HepG2 (cell line): Measurements from ENCODE around the gene GLRA1. TPM values are rescaled to one million over a fixed set of nuclear protein-coding genes. Genes with fewer than 3 reads are reported as not detected.

ENCODE experiments used
- ATAC-seq: fragments of 200-7000 bp; cut with Tn5 transposase; 3 replicates; pipeline ENCODE4 v1.9.1; 2020; ENCODE audit warnings: mild to moderate bottlenecking, moderate library complexity
- BruUV-seq: library from RNA; stranded (reverse); fragments of 400-500 nt; replicated peaks from 2 replicates; lab custom pipeline; 2021; lab: Mats Ljungman, UMichigan
- CTCF ChIA-PET: fragments of 300-600 bp; formaldehyde crosslinking; extraction: SDS; loops from one replicate; lab custom pipeline; 2021; ENCODE audit warnings: low total read pairs, inconsistent platforms, low intra/inter-chr PET ratio; lab: Yijun Ruan, JAX
- POLR2A ChIA-PET: fragments of 350-600 bp; sonication (Branson Sonifier 250); formaldehyde crosslinking; loops from one replicate; lab custom pipeline; 2020; ENCODE audit warnings: antibody characterized with exemption, inconsistent platforms; lab: Yijun Ruan, JAX
- DNase-seq: peaks from one replicate; pipeline ENCODE4 v3.0.0-alpha.2; 2015; ENCODE audit warnings: low spot score
- FAIRE-seq: peaks from 3 replicates; lab custom pipeline; 2011; peaks lifted over from hg19 to GRCh38; lab: Jason Lieb, UNC
- H2AFZ ChIP-seq: one replicate; pipeline ENCODE4 v1.6.1; 2011; ENCODE audit warnings: low read length, inconsistent platforms
- H3K27ac ChIP-seq: fragments of 300-600 bp; 3 replicates; pipeline ENCODE4 v1.8.0; 2011; ENCODE audit warnings: mixed run types, mild to moderate bottlenecking, mixed read lengths, low read length, inconsistent platforms; ENCODE audit not compliant: insufficient read depth; ENCODE audit errors: extremely low read length
- H3K27me3 ChIP-seq, 2 experiments: fragments of 200-600 bp in 1 of 2; 2 replicates in 1 of 2; 3 replicates in 1 of 2; pipeline versions ENCODE4 v1.6.0 to v1.8.0; 2011; ENCODE audit warnings: low read length in 2 of 2, mild to moderate bottlenecking in 2 of 2, moderate library complexity in 2 of 2, inconsistent platforms in 1 of 2; ENCODE audit not compliant: insufficient read depth in 2 of 2, control insufficient read depth in 1 of 2
- H3K36me3 ChIP-seq, 2 experiments: fragments of 200-600 bp in 1 of 2; replicated peaks in 1 of 2; 2 replicates in 1 of 2; 3 replicates in 1 of 2; pipeline versions ENCODE4 v1.5.1 to v1.8.0; 2011; ENCODE audit warnings: low read length in 2 of 2, inconsistent platforms in 1 of 2; ENCODE audit not compliant: insufficient read depth in 2 of 2, control insufficient read depth in 1 of 2
- H3K4me1 ChIP-seq: 2 replicates; pipeline ENCODE4 v1.5.1; 2012; ENCODE audit warnings: low read length, inconsistent platforms; ENCODE audit not compliant: insufficient read depth
- H3K4me2 ChIP-seq: 2 replicates; pipeline ENCODE4 v1.6.0; 2011; ENCODE audit warnings: low read depth, low read length, inconsistent platforms
- H3K4me3 ChIP-seq, 3 experiments: fragments of 200-600 bp in 1 of 3; sonication (generic), shearing (Covaris generic) in 1 of 3; replicated peaks in 1 of 3; 2 replicates each; pipeline ENCODE4 v1.5.1; 2011 to 2016; ENCODE audit warnings: low read length in 3 of 3, inconsistent platforms in 2 of 3, low read depth in 2 of 3, mild to moderate bottlenecking in 2 of 3, control low read depth in 1 of 3, mixed read lengths in 1 of 3; ENCODE audit not compliant: insufficient read depth in 1 of 3
- H3K79me2 ChIP-seq: one replicate; pipeline ENCODE4 v1.6.1; 2011; ENCODE audit warnings: low read length, inconsistent platforms; ENCODE audit not compliant: insufficient read depth
- H3K9ac ChIP-seq: 2 replicates; pipeline ENCODE4 v1.6.0; 2011; ENCODE audit warnings: mild to moderate bottlenecking, low read depth, low read length, inconsistent platforms; ENCODE audit not compliant: insufficient read depth
- H3K9me3 ChIP-seq: 2 replicates; pipeline ENCODE4 v1.5.1; 2012; ENCODE audit warnings: mild to moderate bottlenecking, low read length
- H4K20me1 ChIP-seq: 2 replicates; pipeline ENCODE4 v1.6.0; 2011; ENCODE audit warnings: inconsistent platforms, mild to moderate bottlenecking, low read length, moderate library complexity; ENCODE audit not compliant: insufficient read depth
- CBX1 ChIP-seq: IDR thresholded peaks from one replicate; pipeline ENCODE4 v1.6.1; 2016; ENCODE audit warnings: antibody characterized with exemption, low read depth
- ETV5 ChIP-seq: IDR thresholded peaks from 2 replicates; pipeline ENCODE4 v1.6.1; 2018; ENCODE audit warnings: missing biosample characterization, missing genetic modification reagents, inconsistent platforms, borderline replicate concordance
- JUND ChIP-seq: sonication (generic); formaldehyde crosslinking; IDR thresholded peaks from 2 replicates; pipeline ENCODE4 v1.8.0; 2022; ENCODE audit warnings: mild to moderate bottlenecking, missing genetic modification reagents
- KLF16 ChIP-seq, 2 experiments: sonication (generic) in 1 of 2; formaldehyde crosslinking in 1 of 2; IDR thresholded peaks; 2 replicates each; pipeline versions ENCODE4 v1.6.1 to v1.8.0; 2016 to 2023; ENCODE audit warnings: missing genetic modification reagents in 2 of 2, missing compliant biosample characterization in 1 of 2
- MAZ ChIP-seq, 2 experiments: sonication (generic) in 1 of 2; formaldehyde crosslinking in 1 of 2; IDR thresholded peaks; 2 replicates each; pipeline versions ENCODE4 v1.5.0 to v1.6.1; 2012 to 2020; ENCODE audit warnings: low read depth in 2 of 2, mild to moderate bottlenecking in 2 of 2, borderline replicate concordance in 1 of 2, improper control_type of control experiment in 1 of 2, low read length in 1 of 2, missing genetic modification reagents in 1 of 2, moderate library complexity in 1 of 2
- PRDM4 ChIP-seq: sonication (generic); formaldehyde crosslinking; IDR thresholded peaks from 2 replicates; pipeline ENCODE4 v1.9.0; 2021; ENCODE audit warnings: missing genetic modification reagents, borderline replicate concordance
- RFX1 ChIP-seq: fragments of 450-650 bp; IDR thresholded peaks from 2 replicates; pipeline ENCODE4 v1.6.1; 2017
- ZNF33A ChIP-seq: sonication (generic); formaldehyde crosslinking; IDR thresholded peaks from 2 replicates; pipeline ENCODE4 v1.5.1; 2020; ENCODE audit warnings: missing genetic modification reagents, mild to moderate bottlenecking, moderate library complexity, borderline replicate concordance
- ZNF678 ChIP-seq: sonication (generic); formaldehyde crosslinking; IDR thresholded peaks from 2 replicates; pipeline ENCODE4 v1.4.0; 2020; ENCODE audit warnings: mild to moderate bottlenecking, missing genetic modification reagents
- ZSCAN21 ChIP-seq: sonication (generic); formaldehyde crosslinking; IDR thresholded peaks from 2 replicates; pipeline ENCODE4 v1.8.0; 2022; ENCODE audit warnings: mild to moderate bottlenecking, missing genetic modification reagents, moderate library complexity, borderline replicate concordance
- ZSCAN29 ChIP-seq: sonication (generic); formaldehyde crosslinking; conservative IDR thresholded peaks from 2 replicates; pipeline ENCODE4 v1.4.0; 2020; ENCODE audit warnings: mild to moderate bottlenecking, missing genetic modification reagents
- WGBS: methylation state at CpG from one replicate; pipeline ENCODE4 v1.1.6; 2017; ENCODE audit warnings: low lambda C conversion rate; 5-methylcytosine and 5-hydroxymethylcytosine counted together
- in situ Hi-C: cut with HindIII; loops from 2 replicates; pipeline ENCODE4 v1.10.0; 2017; ENCODE audit warnings: low pct_unique_long_range_greater_than_20kb; ENCODE audit not compliant: extremely low pct_ligation_motif_present
- intact Hi-C: fragments of 100-400 bp; cut with micrococcal nuclease; formaldehyde crosslinking; loops from one replicate; pipeline ENCODE4 v1.10.0; 2022; ENCODE audit not compliant: unreplicated experiment
- polyA plus RNA-seq, 8 experiments: library from polyadenylated mRNA; depleted of rRNA in 3 of 8; stranded (reverse) in 7 of 8; unstranded in 1 of 8; fragments of >200 nt; fragmentation: Illumina TruSeq in 4 of 8; extraction: Trizol in 4 of 8; gene quantifications; 2 replicates each; pipeline versions ENCODE4 v1.2.1 to v1.2.3, GENCODE V29; 2011 to 2016; ENCODE audit warnings: low read depth in 4 of 8, missing spikeins in 1 of 8, mixed read lengths in 1 of 8; ENCODE audit not compliant: insufficient read depth in 1 of 8
- total RNA-seq, 5 experiments: library from RNA; depleted of rRNA; stranded (reverse); fragments of >200 nt; fragmentation: Illumina TruSeq; extraction: Trizol; gene quantifications; 2 replicates each; pipeline ENCODE4 v1.2.3, GENCODE V29; 2016; ENCODE audit warnings: low read depth in 1 of 5
- TF ChIP-seq, protein P1 (sequence below): sonication (generic); formaldehyde crosslinking; IDR thresholded peaks from 2 replicates; pipeline ENCODE4 v1.4.0; 2020; ENCODE audit warnings: missing genetic modification reagents
- TF ChIP-seq, protein P2 (sequence below): sonication (generic); formaldehyde crosslinking; IDR thresholded peaks from 2 replicates; pipeline ENCODE4 v1.5.1; 2020; ENCODE audit warnings: mild to moderate bottlenecking, missing genetic modification reagents, moderate library complexity

GLRA1 gene
- total and polyA plus RNA-seq, 2 of the 13 experiments (the other 11 are each of a cell fraction or from before 2014, with no cell fraction given) = not detected

DNA sequence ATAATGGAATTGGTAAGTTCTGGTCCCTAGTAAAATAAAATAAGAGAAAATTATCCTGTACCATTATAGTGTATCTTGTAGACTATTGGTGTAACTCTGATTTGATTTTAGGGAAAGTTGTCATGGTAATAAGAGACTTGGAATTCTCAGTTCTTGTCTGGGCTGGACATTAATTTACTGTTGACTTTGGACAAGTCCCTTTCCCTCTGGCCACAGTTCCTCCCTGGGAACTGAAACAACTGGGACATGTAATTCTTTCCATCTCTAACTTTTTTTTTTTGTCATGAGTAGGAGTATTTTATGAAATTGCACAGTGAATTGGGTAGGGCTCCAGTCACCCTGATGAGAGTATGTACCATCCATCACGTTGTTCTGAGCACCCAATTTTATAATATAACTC lies 15.0 kb downstream of the GLRA1 start:
- Histone ChIP-seq H3K4me1 (no peaks in the 10 kb centered on the region), H3K79me2 (no peaks in the 10 kb centered on the region), H3K9ac (no peak overlapping the region), H3K27ac (no peak overlapping the region), H4K20me1 (no peaks in the 10 kb centered on the region), H3K4me2 (no peak overlapping the region), H2AFZ (no peak overlapping the region), H3K9me3 (no peaks in the 10 kb centered on the region), H3K27me3 (no peaks in the 10 kb centered on the region), H3K36me3 (no peaks in the 10 kb centered on the region), H3K4me3 (no peak overlapping the region)
- DNase-seq (no peak), ATAC-seq (no peak), FAIRE-seq (no peak)
- in situ Hi-C loops (no loop called here), intact Hi-C loops (no loop called here)
- WGBS = 0% methylated on average over 1 of the region's 1 CpG
- ChIA-PET CTCF (no interaction called here), POLR2A (no interaction called here)
- TF ChIP-seq ETV5 (CRISPR knock-in tag) = no peak
- BruUV-seq = no TSS peak

DNA sequence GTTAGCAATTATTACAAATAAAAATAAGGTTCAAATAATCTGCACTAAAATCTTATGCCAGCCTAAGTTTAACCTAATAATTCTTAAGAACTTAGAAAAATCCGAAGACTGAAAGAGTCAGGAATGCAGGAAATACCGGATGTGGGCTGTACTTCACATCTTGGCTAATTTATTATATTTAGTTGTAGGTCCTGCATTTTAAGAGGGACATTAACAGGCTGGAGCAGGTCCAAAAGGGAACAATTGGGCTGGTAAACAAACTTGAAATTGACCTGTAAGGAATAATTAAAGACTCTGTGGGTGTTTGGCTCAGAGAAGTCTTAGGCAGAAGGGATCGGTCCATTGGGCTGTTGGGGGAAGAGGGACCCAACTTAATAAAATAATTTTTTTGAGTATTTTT lies 18.4 kb downstream of the GLRA1 start:
- POLR2A ChIA-PET = no interaction called here
- H3K4me3 ChIP-seq = no peak overlapping the region
- intact Hi-C loops = no loop called here
- no peak overlapping the region for H3K9ac ChIP-seq
- 32% methylated on average over 3 of the region's 3 CpGs for WGBS
- H3K4me1 ChIP-seq = no peaks in the 10 kb centered on the region
- DNase-seq (no peak), ATAC-seq (no peak), FAIRE-seq (no peak)
- H2AFZ ChIP-seq = no peak overlapping the region
- H3K27me3 ChIP-seq = no peaks in the 10 kb centered on the region; a peak in 1 of 5 replicates
- no TSS peak for BruUV-seq
- H3K36me3 ChIP-seq = no peaks in the 10 kb centered on the region
- no peaks in the 10 kb centered on the region for H3K79me2 ChIP-seq
- in situ Hi-C loops = no loop called here
- H3K4me2 ChIP-seq = no peak overlapping the region
- no peaks in the 10 kb centered on the region for H4K20me1 ChIP-seq
- H3K27ac ChIP-seq = no peak overlapping the region
- CTCF ChIA-PET = no interaction called here
- no peaks in the 10 kb centered on the region for H3K9me3 ChIP-seq
- TF ChIP-seq ZNF33A (CRISPR knock-in tag) (no peak), PRDM4 (no peak), CBX1 (no peak), ZSCAN29 (no peak), RFX1 (no peak), JUND (no peak), ZNF678 (CRISPR knock-in tag) (no peak), KLF16 (CRISPR knock-in tag; IDR thresholded peaks at IDR 0.05) (no peak), ZSCAN21 (CRISPR knock-in tag) (no peak), MAZ (IDR thresholded peaks at IDR 0.05; ENCODE audit: borderline replicate concordance, low read depth, low read length) (no peak), MAZ (CRISPR knock-in tag; IDR thresholded peaks at IDR 0.05; ENCODE audit: low read depth) (no peak)
- TF ChIP-seq, protein P1, sequence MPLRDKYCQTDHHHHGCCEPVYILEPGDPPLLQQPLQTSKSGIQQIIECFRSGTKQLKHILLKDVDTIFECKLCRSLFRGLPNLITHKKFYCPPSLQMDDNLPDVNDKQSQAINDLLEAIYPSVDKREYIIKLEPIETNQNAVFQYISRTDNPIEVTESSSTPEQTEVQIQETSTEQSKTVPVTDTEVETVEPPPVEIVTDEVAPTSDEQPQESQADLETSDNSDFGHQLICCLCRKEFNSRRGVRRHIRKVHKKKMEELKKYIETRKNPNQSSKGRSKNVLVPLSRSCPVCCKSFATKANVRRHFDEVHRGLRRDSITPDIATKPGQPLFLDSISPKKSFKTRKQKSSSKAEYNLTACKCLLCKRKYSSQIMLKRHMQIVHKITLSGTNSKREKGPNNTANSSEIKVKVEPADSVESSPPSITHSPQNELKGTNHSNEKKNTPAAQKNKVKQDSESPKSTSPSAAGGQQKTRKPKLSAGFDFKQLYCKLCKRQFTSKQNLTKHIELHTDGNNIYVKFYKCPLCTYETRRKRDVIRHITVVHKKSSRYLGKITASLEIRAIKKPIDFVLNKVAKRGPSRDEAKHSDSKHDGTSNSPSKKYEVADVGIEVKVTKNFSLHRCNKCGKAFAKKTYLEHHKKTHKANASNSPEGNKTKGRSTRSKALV (CRISPR knock-in tag) = no peak
- TF ChIP-seq, protein P2, sequence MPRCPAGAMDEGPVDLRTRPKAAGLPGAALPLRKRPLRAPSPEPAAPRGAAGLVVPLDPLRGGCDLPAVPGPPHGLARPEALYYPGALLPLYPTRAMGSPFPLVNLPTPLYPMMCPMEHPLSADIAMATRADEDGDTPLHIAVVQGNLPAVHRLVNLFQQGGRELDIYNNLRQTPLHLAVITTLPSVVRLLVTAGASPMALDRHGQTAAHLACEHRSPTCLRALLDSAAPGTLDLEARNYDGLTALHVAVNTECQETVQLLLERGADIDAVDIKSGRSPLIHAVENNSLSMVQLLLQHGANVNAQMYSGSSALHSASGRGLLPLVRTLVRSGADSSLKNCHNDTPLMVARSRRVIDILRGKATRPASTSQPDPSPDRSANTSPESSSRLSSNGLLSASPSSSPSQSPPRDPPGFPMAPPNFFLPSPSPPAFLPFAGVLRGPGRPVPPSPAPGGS (CRISPR knock-in tag) = no peak
